Measurements from ENCODE around the gene LYRM4.

Gene LYRM4

DNA sequence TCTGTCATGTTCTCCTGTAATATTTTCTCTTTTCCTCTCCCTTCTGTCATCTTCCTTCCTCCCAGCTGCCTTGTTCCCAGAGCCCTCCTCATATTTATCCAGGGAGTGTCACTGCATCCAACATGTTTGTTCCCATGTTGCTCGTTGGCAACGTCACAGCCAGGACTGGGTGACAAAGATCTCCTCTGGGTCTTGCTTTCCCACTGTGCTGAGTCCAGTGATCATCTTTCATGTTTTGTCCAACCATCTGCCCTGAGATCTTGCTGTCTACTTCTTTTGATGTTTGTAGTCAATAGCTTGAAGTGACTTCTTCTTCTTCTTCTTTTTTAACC, 27.2 kb upstream of the LYRM4 start:
- Histone ChIP-seq H3K4me3 (ENCODE audit: severe bottlenecking) (no peak overlapping the region), H3K27me3 (ENCODE audit: insufficient read depth, poor library complexity, severe bottlenecking) (no peaks in the 10 kb centered on the region), H3K9me3 (ENCODE audit: severe bottlenecking) (no peaks in the 10 kb centered on the region), H3K36me3 (ENCODE audit: low read depth) (no peaks in the 10 kb centered on the region), H3K27ac (ENCODE audit: poor library complexity, severe bottlenecking) (no peak overlapping the region), H3K4me1 (ENCODE audit: insufficient read depth, poor library complexity, severe bottlenecking) (no peaks in the 10 kb centered on the region)
- DNase-seq (ENCODE audit: low spot score) (no peak), ATAC-seq (ENCODE audit: low read depth) (no peak)
- TF ChIP-seq, protein P1, sequence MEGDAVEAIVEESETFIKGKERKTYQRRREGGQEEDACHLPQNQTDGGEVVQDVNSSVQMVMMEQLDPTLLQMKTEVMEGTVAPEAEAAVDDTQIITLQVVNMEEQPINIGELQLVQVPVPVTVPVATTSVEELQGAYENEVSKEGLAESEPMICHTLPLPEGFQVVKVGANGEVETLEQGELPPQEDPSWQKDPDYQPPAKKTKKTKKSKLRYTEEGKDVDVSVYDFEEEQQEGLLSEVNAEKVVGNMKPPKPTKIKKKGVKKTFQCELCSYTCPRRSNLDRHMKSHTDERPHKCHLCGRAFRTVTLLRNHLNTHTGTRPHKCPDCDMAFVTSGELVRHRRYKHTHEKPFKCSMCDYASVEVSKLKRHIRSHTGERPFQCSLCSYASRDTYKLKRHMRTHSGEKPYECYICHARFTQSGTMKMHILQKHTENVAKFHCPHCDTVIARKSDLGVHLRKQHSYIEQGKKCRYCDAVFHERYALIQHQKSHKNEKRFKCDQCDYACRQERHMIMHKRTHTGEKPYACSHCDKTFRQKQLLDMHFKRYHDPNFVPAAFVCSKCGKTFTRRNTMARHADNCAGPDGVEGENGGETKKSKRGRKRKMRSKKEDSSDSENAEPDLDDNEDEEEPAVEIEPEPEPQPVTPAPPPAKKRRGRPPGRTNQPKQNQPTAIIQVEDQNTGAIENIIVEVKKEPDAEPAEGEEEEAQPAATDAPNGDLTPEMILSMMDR (IDR thresholded peaks at IDR 0.05; ENCODE audit: poor library complexity, severe bottlenecking), result no peak

DNA sequence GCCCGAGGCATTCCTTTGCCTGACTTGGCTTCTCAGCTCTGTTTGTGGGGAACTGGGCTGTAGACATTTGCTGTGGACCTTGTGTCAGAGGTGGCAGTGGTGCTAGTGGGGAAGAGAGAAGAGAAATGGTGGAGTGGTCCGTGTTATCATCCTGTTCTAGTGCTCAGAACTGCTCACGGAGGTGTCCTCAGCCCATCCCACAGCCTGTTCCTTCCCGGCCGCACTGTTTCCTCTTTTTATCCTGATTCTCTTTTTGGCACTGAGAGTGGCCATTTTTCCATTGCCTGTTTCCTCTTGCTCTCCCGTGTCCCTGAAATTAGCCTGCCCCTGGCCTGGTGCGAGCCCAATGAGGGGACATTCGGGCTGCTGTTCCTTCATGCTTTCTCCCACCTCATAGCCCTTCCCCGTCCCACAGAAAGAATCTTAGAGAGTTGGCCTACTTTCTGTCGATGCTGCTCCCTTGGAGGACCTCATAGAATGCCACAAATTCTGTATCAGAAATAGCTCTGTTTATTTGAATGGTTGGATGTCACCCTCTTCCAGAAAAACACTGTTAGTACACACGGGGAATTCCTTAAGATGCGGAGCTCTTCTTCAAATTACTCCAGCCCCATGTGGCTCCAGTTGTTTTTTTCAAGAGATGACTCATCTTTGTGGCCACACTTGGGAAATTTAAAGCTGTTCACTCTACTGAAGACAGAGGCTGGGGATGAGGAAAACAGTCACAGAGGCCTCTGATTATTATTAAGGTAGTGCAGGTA, 26.6 kb upstream of the LYRM4 start:
- Histone ChIP-seq H3K27me3 (ENCODE audit: insufficient read depth, poor library complexity, severe bottlenecking) (no peaks in the 10 kb centered on the region), H3K4me1 (ENCODE audit: insufficient read depth, poor library complexity, severe bottlenecking) (no peaks in the 10 kb centered on the region), H3K36me3 (ENCODE audit: low read depth) (no peaks in the 10 kb centered on the region), H3K4me3 (ENCODE audit: severe bottlenecking) (no peak overlapping the region), H3K9me3 (ENCODE audit: severe bottlenecking) (no peaks in the 10 kb centered on the region), H3K27ac (ENCODE audit: poor library complexity, severe bottlenecking) (no peak overlapping the region)
- TF ChIP-seq, protein P1 (IDR thresholded peaks at IDR 0.05; ENCODE audit: poor library complexity, severe bottlenecking), result no peak
- DNase-seq (ENCODE audit: low spot score) (no peak), ATAC-seq (ENCODE audit: low read depth) (peak; percentile 74; the same call in 2 of the 3 replicates)

DNA sequence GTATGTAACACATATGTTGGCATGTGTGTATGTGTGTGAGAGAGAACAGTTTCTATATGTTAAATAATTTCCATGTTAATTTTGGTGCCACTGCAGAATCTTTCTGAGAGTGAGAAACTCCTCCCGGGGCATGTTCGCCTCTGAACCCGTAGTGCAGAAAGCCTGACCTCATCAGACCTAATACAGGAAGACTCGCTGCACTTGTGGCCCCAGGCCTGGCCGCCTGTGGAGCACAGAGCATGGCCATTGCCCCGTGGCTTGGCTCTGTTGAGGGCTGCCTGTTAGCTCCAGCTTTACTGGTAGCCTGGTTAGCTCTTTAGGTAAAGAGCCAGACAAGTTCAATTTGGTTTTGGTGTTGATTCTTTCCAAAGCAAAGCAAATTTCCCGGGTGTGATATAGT, 26.0 kb upstream of the LYRM4 start:
- Histone ChIP-seq H3K9me3 (ENCODE audit: severe bottlenecking) (no peaks in the 10 kb centered on the region), H3K36me3 (ENCODE audit: low read depth) (no peaks in the 10 kb centered on the region), H3K27ac (ENCODE audit: poor library complexity, severe bottlenecking) (no peak overlapping the region), H3K4me3 (ENCODE audit: severe bottlenecking) (no peak overlapping the region), H3K27me3 (ENCODE audit: insufficient read depth, poor library complexity, severe bottlenecking) (no peaks in the 10 kb centered on the region), H3K4me1 (ENCODE audit: insufficient read depth, poor library complexity, severe bottlenecking) (no peaks in the 10 kb centered on the region)
- TF ChIP-seq, protein P1 (IDR thresholded peaks at IDR 0.05; ENCODE audit: poor library complexity, severe bottlenecking), result no peak
- ATAC-seq (ENCODE audit: low read depth), result no peak
- DNase-seq (ENCODE audit: low spot score), result no peak

GRCh38 chr6:5285526-5285925, 24.8 kb upstream of the LYRM4 start:
- H3K4me1 ChIP-seq (ENCODE audit: insufficient read depth, poor library complexity, severe bottlenecking), result no peaks in the 10 kb centered on the region
- H3K36me3 ChIP-seq (ENCODE audit: low read depth), result no peaks in the 10 kb centered on the region
- H3K9me3 ChIP-seq (ENCODE audit: severe bottlenecking), result no peaks in the 10 kb centered on the region
- no peak overlapping the region for H3K4me3 ChIP-seq (ENCODE audit: severe bottlenecking)
- no peaks in the 10 kb centered on the region for H3K27me3 ChIP-seq (ENCODE audit: insufficient read depth, poor library complexity, severe bottlenecking)
- no peak overlapping the region for H3K27ac ChIP-seq (ENCODE audit: poor library complexity, severe bottlenecking)
- DNase-seq (ENCODE audit: low spot score) (no peak), ATAC-seq (ENCODE audit: low read depth) (no peak)
- TF ChIP-seq, protein P1 (IDR thresholded peaks at IDR 0.05; ENCODE audit: poor library complexity, severe bottlenecking), result no peak

DNA sequence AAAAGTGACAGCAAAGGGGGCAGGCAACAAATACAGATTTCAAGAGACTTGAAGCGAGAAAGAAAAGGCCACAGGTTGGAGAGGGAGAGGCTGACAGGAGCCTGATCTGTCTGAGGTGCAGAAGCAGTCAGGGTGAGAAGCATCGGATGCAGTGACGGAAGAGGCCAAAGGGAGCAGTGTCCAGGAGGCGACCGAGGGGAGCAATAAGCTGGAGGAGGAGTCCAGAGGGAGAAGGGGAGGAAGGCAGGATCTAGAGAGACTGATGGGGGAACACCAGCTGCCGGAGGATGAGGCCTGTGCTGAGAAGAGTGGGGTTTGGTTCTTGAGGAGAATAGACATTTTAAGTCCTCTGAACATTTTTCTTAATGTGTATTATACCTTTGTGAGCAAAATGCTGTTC, 24.3 kb upstream of the LYRM4 start:
- Histone ChIP-seq H3K9me3 (ENCODE audit: severe bottlenecking) (no peaks in the 10 kb centered on the region), H3K27ac (ENCODE audit: poor library complexity, severe bottlenecking) (no peak overlapping the region), H3K4me1 (ENCODE audit: insufficient read depth, poor library complexity, severe bottlenecking) (no peaks in the 10 kb centered on the region), H3K36me3 (ENCODE audit: low read depth) (no peaks in the 10 kb centered on the region), H3K27me3 (ENCODE audit: insufficient read depth, poor library complexity, severe bottlenecking) (no peaks in the 10 kb centered on the region), H3K4me3 (ENCODE audit: severe bottlenecking) (no peak overlapping the region)
- TF ChIP-seq, protein P1 (IDR thresholded peaks at IDR 0.05; ENCODE audit: poor library complexity, severe bottlenecking), result no peak
- ATAC-seq (ENCODE audit: low read depth), result no peak
- DNase-seq (ENCODE audit: low spot score), result no peak

Data from RWPE2 (cell line).